HepG2 (cell line): ENCODE measurements around the gene SLC16A1. TPM values are rescaled to one million over a fixed set of nuclear protein-coding genes. Genes with fewer than 3 reads are reported as not detected.
A peak's percentile ranks its signal among the peaks of the same experiment; 100 is the strongest.

Experiments
- ATAC-seq: fragments of 200-7000 bp; cut with Tn5 transposase; 3 replicates; pipeline ENCODE4 v1.9.1; 2020; ENCODE audit warnings: mild to moderate bottlenecking, moderate library complexity
- BruUV-seq: library from RNA; stranded (reverse); fragments of 400-500 nt; replicated peaks from 2 replicates; lab custom pipeline; 2021; lab: Mats Ljungman, UMichigan
- CTCF ChIA-PET: fragments of 300-600 bp; formaldehyde crosslinking; extraction: SDS; loops from one replicate; lab custom pipeline; 2021; ENCODE audit warnings: low total read pairs, inconsistent platforms, low intra/inter-chr PET ratio; lab: Yijun Ruan, JAX
- POLR2A ChIA-PET: fragments of 350-600 bp; sonication (Branson Sonifier 250); formaldehyde crosslinking; loops from one replicate; lab custom pipeline; 2020; ENCODE audit warnings: antibody characterized with exemption, inconsistent platforms; lab: Yijun Ruan, JAX
- DNase-seq: peaks from one replicate; pipeline ENCODE4 v3.0.0-alpha.2; 2015; ENCODE audit warnings: low spot score
- FAIRE-seq: peaks from 3 replicates; lab custom pipeline; 2011; peaks lifted over from hg19 to GRCh38; lab: Jason Lieb, UNC
- H2AFZ ChIP-seq: one replicate; pipeline ENCODE4 v1.6.1; 2011; ENCODE audit warnings: low read length, inconsistent platforms
- H3K27ac ChIP-seq: fragments of 300-600 bp; 3 replicates; pipeline ENCODE4 v1.8.0; 2011; ENCODE audit warnings: mixed run types, mild to moderate bottlenecking, mixed read lengths, low read length, inconsistent platforms; ENCODE audit not compliant: insufficient read depth; ENCODE audit errors: extremely low read length
- H3K27me3 ChIP-seq, 2 experiments: fragments of 200-600 bp in 1 of 2; 2 replicates in 1 of 2; 3 replicates in 1 of 2; pipeline versions ENCODE4 v1.6.0 to v1.8.0; 2011; ENCODE audit warnings: low read length in 2 of 2, mild to moderate bottlenecking in 2 of 2, moderate library complexity in 2 of 2, inconsistent platforms in 1 of 2; ENCODE audit not compliant: insufficient read depth in 2 of 2, control insufficient read depth in 1 of 2
- H3K36me3 ChIP-seq, 2 experiments: fragments of 200-600 bp in 1 of 2; replicated peaks in 1 of 2; 2 replicates in 1 of 2; 3 replicates in 1 of 2; pipeline versions ENCODE4 v1.5.1 to v1.8.0; 2011; ENCODE audit warnings: low read length in 2 of 2, inconsistent platforms in 1 of 2; ENCODE audit not compliant: insufficient read depth in 2 of 2, control insufficient read depth in 1 of 2
- H3K4me1 ChIP-seq: 2 replicates; pipeline ENCODE4 v1.5.1; 2012; ENCODE audit warnings: low read length, inconsistent platforms; ENCODE audit not compliant: insufficient read depth
- H3K4me2 ChIP-seq: 2 replicates; pipeline ENCODE4 v1.6.0; 2011; ENCODE audit warnings: low read depth, low read length, inconsistent platforms
- H3K4me3 ChIP-seq, 3 experiments: fragments of 200-600 bp in 1 of 3; sonication (generic), shearing (Covaris generic) in 1 of 3; replicated peaks in 1 of 3; 2 replicates each; pipeline ENCODE4 v1.5.1; 2011 to 2016; ENCODE audit warnings: low read length in 3 of 3, inconsistent platforms in 2 of 3, low read depth in 2 of 3, mild to moderate bottlenecking in 2 of 3, control low read depth in 1 of 3, mixed read lengths in 1 of 3; ENCODE audit not compliant: insufficient read depth in 1 of 3
- H3K79me2 ChIP-seq: one replicate; pipeline ENCODE4 v1.6.1; 2011; ENCODE audit warnings: low read length, inconsistent platforms; ENCODE audit not compliant: insufficient read depth
- H3K9ac ChIP-seq: 2 replicates; pipeline ENCODE4 v1.6.0; 2011; ENCODE audit warnings: mild to moderate bottlenecking, low read depth, low read length, inconsistent platforms; ENCODE audit not compliant: insufficient read depth
- H3K9me3 ChIP-seq: 2 replicates; pipeline ENCODE4 v1.5.1; 2012; ENCODE audit warnings: mild to moderate bottlenecking, low read length
- H4K20me1 ChIP-seq: 2 replicates; pipeline ENCODE4 v1.6.0; 2011; ENCODE audit warnings: inconsistent platforms, mild to moderate bottlenecking, low read length, moderate library complexity; ENCODE audit not compliant: insufficient read depth
- GLMP ChIP-seq: sonication (generic); formaldehyde crosslinking; IDR thresholded peaks from 2 replicates; pipeline ENCODE4 v1.9.0; 2021; ENCODE audit warnings: missing genetic modification reagents, mild to moderate bottlenecking, borderline replicate concordance
- MEF2D ChIP-seq: sonication (generic); formaldehyde crosslinking; IDR thresholded peaks from 2 replicates; pipeline ENCODE4 v1.5.1; 2020; ENCODE audit warnings: mild to moderate bottlenecking, missing genetic modification reagents
- ZNF576 ChIP-seq: sonication (generic); formaldehyde crosslinking; IDR thresholded peaks from 2 replicates; pipeline ENCODE4 v1.4.0; 2020; ENCODE audit warnings: mild to moderate bottlenecking, missing genetic modification reagents
- ZNF770 ChIP-seq: sonication (generic); formaldehyde crosslinking; IDR thresholded peaks from 2 replicates; pipeline ENCODE4 v1.5.0; 2020; ENCODE audit warnings: mild to moderate bottlenecking, missing genetic modification reagents
- ZSCAN22 ChIP-seq: sonication (generic); formaldehyde crosslinking; IDR thresholded peaks from 2 replicates; pipeline ENCODE4 v1.4.0; 2020; ENCODE audit warnings: mild to moderate bottlenecking, missing genetic modification reagents
- WGBS: methylation state at CpG from one replicate; pipeline ENCODE4 v1.1.6; 2017; ENCODE audit warnings: low lambda C conversion rate; 5-methylcytosine and 5-hydroxymethylcytosine counted together
- in situ Hi-C: cut with HindIII; loops from 2 replicates; pipeline ENCODE4 v1.10.0; 2017; ENCODE audit warnings: low pct_unique_long_range_greater_than_20kb; ENCODE audit not compliant: extremely low pct_ligation_motif_present
- intact Hi-C: fragments of 100-400 bp; cut with micrococcal nuclease; formaldehyde crosslinking; loops from one replicate; pipeline ENCODE4 v1.10.0; 2022; ENCODE audit not compliant: unreplicated experiment
- polyA plus RNA-seq, 8 experiments: library from polyadenylated mRNA; depleted of rRNA in 3 of 8; stranded (reverse) in 7 of 8; unstranded in 1 of 8; fragments of >200 nt; fragmentation: Illumina TruSeq in 4 of 8; extraction: Trizol in 4 of 8; gene quantifications; 2 replicates each; pipeline versions ENCODE4 v1.2.1 to v1.2.3, GENCODE V29; 2011 to 2016; ENCODE audit warnings: low read depth in 4 of 8, missing spikeins in 1 of 8, mixed read lengths in 1 of 8; ENCODE audit not compliant: insufficient read depth in 1 of 8
- total RNA-seq, 5 experiments: library from RNA; depleted of rRNA; stranded (reverse); fragments of >200 nt; fragmentation: Illumina TruSeq; extraction: Trizol; gene quantifications; 2 replicates each; pipeline ENCODE4 v1.2.3, GENCODE V29; 2016; ENCODE audit warnings: low read depth in 1 of 5

The SLC16A1 gene
- total and polyA plus RNA-seq, 2 of the 13 experiments (the other 11 are each of a cell fraction or from before 2014, with no cell fraction given) = 106 to 142 TPM

GRCh38 chr1:112926858-112927257 lies 29.1 kb downstream of the SLC16A1 start:
- BruUV-seq = no TSS peak
- H3K4me1 ChIP-seq = peaks cover 13% of the 10 kb centered on the region
- in situ Hi-C loops (no loop called here), intact Hi-C loops (no loop called here)
- no peak for ATAC-seq
- H3K27ac ChIP-seq = no peak overlapping the region
- peaks cover 18% of the 10 kb centered on the region for H4K20me1 ChIP-seq
- peaks cover 19 to 72% of the 10 kb centered on the region in 2 experiments; a peak in 4 of 5 replicates for H3K36me3 ChIP-seq
- H3K79me2 ChIP-seq = peaks cover 25% of the 10 kb centered on the region
- no peak overlapping the region for H3K9ac ChIP-seq
- TF ChIP-seq GLMP (no peak), ZNF770 (CRISPR knock-in tag) (peak; percentile 92), ZSCAN22 (CRISPR knock-in tag) (no peak), ZNF576 (CRISPR knock-in tag) (no peak), MEF2D (CRISPR knock-in tag) (no peak)
- H3K27me3 ChIP-seq = no peaks in the 10 kb centered on the region
- no peak for DNase-seq
- CTCF ChIA-PET = no interaction called here
- H3K4me2 ChIP-seq = no peak overlapping the region
- H3K9me3 ChIP-seq = no peaks in the 10 kb centered on the region
- POLR2A ChIA-PET = no interaction called here
- H3K4me3 ChIP-seq = no peak overlapping the region
- FAIRE-seq = no peak
- WGBS = 88% methylated on average over 1 of the region's 1 CpG
- H2AFZ ChIP-seq = no peak overlapping the region
